T-cell (primary cell): ENCODE data around the gene BCAS3. TPM values are rescaled to one million over a fixed set of nuclear protein-coding genes. Genes with fewer than 3 reads are reported as not detected.

Experiments used
- ATAC-seq, 4 experiments: fragments of 200-7000 bp in 3 of 4; fragments of 150-1000 bp in 1 of 4; cut with Tn5 transposase; replicated peaks in 1 of 4; 1 replicate in 3 of 4; 2 replicates in 1 of 4; pipeline ENCODE4 v1.10.0; 2021; ENCODE audit warnings: moderate library complexity in 3 of 4, mild to moderate bottlenecking in 2 of 4, moderate number of reproducible peaks in 1 of 4
- CTCF ChIA-PET, 2 donors: fragments of 300-600 bp; sonication (Branson Sonifier 250); formaldehyde crosslinking; loops; one replicate each; lab custom pipeline; 2022; ENCODE audit warnings: antibody characterized with exemption in 2 of 2; lab: Charles Lee
- POLR2A ChIA-PET, 2 donors: fragments of 300-600 bp; sonication (Branson Sonifier 250); formaldehyde crosslinking; loops; one replicate each; lab custom pipeline; 2022; ENCODE audit warnings: antibody characterized with exemption in 2 of 2; lab: Charles Lee
- DNase-seq, 35 experiments: peaks; one replicate each; pipeline versions ENCODE4 v3.0.0 to v3.0.0-alpha.2; 2013 to 2023
- H3K27ac ChIP-seq: one replicate; pipeline ENCODE4 v1.5.1; 2013; ENCODE audit warnings: low read length
- H3K27me3 ChIP-seq, 2 experiments: replicated peaks in 1 of 2; 1 replicate in 1 of 2; 2 replicates in 1 of 2; pipeline versions ENCODE4 v1.6.1 to v1.7.0; 2013; ENCODE audit warnings: low read length in 1 of 2, mixed read lengths in 1 of 2; ENCODE audit not compliant: control insufficient read depth in 2 of 2, insufficient read depth in 2 of 2; ENCODE audit errors: extremely low read depth in 1 of 2
- H3K36me3 ChIP-seq, 2 donors: 1 replicate in 1 of 2; 2 replicates in 1 of 2; pipeline versions ENCODE4 v1.6.1 to v1.7.0; 2013; ENCODE audit warnings: low read length in 1 of 2; ENCODE audit not compliant: control insufficient read depth in 2 of 2, insufficient read depth in 1 of 2; ENCODE audit errors: extremely low read depth in 1 of 2
- H3K4me1 ChIP-seq, 2 experiments: 1 replicate in 1 of 2; 2 replicates in 1 of 2; pipeline versions ENCODE4 v1.6.1 to v1.7.0; 2013; ENCODE audit warnings: low read length in 2 of 2, mixed read lengths in 1 of 2; ENCODE audit not compliant: insufficient read depth in 2 of 2, control insufficient read depth in 1 of 2; ENCODE audit errors: extremely low read depth in 1 of 2
- H3K4me3 ChIP-seq, 2 donors: 1 replicate in 1 of 2; 2 replicates in 1 of 2; pipeline versions ENCODE4 v1.5.1 to v1.7.0; 2013; ENCODE audit warnings: mild to moderate bottlenecking in 2 of 2, low read length in 1 of 2, moderate library complexity in 1 of 2; ENCODE audit not compliant: control insufficient read depth in 1 of 2; ENCODE audit errors: extremely low read depth in 1 of 2
- H3K9me3 ChIP-seq: 2 replicates; pipeline ENCODE4 v1.7.0; 2013
- H3K27ac Mint-ChIP-seq, 2 donors: one replicate each; pipeline ENCODE4 v1.8.0; 2020 to 2021; ENCODE audit warnings: mild to moderate bottlenecking in 2 of 2, mixed read lengths in 2 of 2
- H3K27me3 Mint-ChIP-seq, 2 donors: one replicate each; pipeline ENCODE4 v1.8.0; 2021 to 2022; ENCODE audit warnings: mixed read lengths in 2 of 2
- H3K36me3 Mint-ChIP-seq: one replicate; pipeline ENCODE4 v1.8.0; 2021; ENCODE audit warnings: mixed read lengths
- H3K4me1 Mint-ChIP-seq, 3 donors: one replicate each; pipeline ENCODE4 v1.8.0; 2020 to 2022; ENCODE audit warnings: mixed read lengths in 3 of 3, mild to moderate bottlenecking in 1 of 3
- H3K4me3 Mint-ChIP-seq, 3 donors: one replicate each; pipeline ENCODE4 v1.8.0; 2020 to 2022; ENCODE audit warnings: mild to moderate bottlenecking in 3 of 3, mixed read lengths in 3 of 3, moderate library complexity in 3 of 3
- H3K9me3 Mint-ChIP-seq, 3 donors: one replicate each; pipeline ENCODE4 v1.8.0; 2020 to 2022; ENCODE audit warnings: mixed read lengths in 3 of 3
- WGBS: methylation state at CpG from one replicate; pipeline ENCODE4 v1.1.5; 2013; ENCODE audit warnings: missing lambda C conversion rate; ENCODE audit not compliant: insufficient coverage; 5-methylcytosine and 5-hydroxymethylcytosine counted together
- total RNA-seq, 35 experiments: library from RNA in 6 of 35; stranded (reverse) in 6 of 35; fragments of 120-200 nt in 1 of 35; gene quantifications; one replicate each; pipeline versions ENCODE4 v1.2.1 to v1.2.4 and lab custom pipeline; 2013 to 2026

The BCAS3 gene
- total RNA-seq, 5 donors from 2014 or later (not counting 1 experiment from before 2014, with no cell fraction given), result 33.8 to 57.8 (median 38.1) TPM

- no peak for DNase-seq
- ChIA-PET POLR2A (no interaction called here), CTCF (no interaction called here)
- H3K4me3 ChIP-seq, result no peak overlapping the region
- H3K27me3 ChIP-seq, result peaks cover 0 to 4% of the 10 kb centered on the region in 2 experiments
- no peak overlapping the region for H3K27ac ChIP-seq
- H3K9me3 Mint-ChIP-seq, result no peaks in the 10 kb centered on the region
- no peaks in the 10 kb centered on the region for H3K27me3 Mint-ChIP-seq
- H3K36me3 ChIP-seq, result no peaks in the 10 kb centered on the region
- no peak overlapping the region for H3K4me3 Mint-ChIP-seq
- no peaks in the 10 kb centered on the region for H3K4me1 ChIP-seq
- WGBS, result 85% methylated on average over 7 of the region's 15 CpGs
- peaks cover 13% of the 10 kb centered on the region for H3K36me3 Mint-ChIP-seq
- ATAC-seq, result no peak
- no peaks in the 10 kb centered on the region for H3K9me3 ChIP-seq
- H3K27ac Mint-ChIP-seq, result no peak overlapping the region
- H3K4me1 Mint-ChIP-seq, result no peaks in the 10 kb centered on the region
Measured at GRCh38 chr17:61312406-61313295, 635.0 kb downstream of the BCAS3 start.

DNA sequence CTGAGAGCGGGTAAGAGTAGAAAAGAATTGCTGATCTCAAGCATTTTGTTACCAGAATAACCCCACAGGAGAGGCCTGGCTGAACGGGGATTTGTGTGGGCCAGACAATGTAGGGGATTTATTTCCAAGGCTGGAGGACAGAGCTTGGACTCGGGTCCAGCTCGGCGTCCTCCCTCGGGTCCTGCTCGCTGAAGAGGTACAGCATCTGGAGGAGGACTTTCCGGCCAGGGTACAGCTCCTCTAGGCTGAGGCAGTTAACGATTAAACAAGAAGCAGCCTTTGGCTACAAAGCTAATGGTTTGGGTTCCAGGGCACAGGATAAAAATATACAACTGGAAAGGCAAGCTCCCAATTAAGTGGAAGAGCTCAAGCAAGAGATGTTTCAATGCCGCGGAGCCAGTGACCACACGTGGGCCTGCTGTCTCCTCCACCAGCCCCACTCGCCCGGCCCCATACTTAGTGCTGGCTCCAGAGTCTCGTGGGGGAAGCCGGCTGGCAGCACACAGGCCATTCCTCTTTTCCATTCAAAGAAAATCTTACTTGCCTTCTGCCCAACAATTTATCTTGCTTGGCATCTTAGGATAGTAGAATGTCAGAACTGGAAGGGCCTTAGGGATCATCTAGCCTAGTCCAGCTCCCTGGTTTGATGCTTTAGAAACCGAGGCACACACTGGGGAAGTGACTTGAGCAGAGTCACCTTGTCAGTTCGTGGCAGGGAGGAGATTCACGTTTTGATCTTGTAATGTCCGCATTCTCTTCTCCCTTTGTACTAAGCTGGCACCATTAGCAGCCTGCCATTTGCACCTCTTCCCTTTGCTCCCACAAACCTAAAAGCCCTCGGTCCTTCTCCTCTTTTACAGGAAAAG is 636.0 kb downstream of the BCAS3 start:
- no peaks in the 10 kb centered on the region for H3K4me1 ChIP-seq
- H3K4me3 ChIP-seq, result no peak overlapping the region
- no peak overlapping the region for H3K27ac ChIP-seq
- ChIA-PET CTCF (no interaction called here), POLR2A (no interaction called here)
- no peaks in the 10 kb centered on the region for H3K36me3 ChIP-seq
- ATAC-seq, result no peak
- peaks cover 13% of the 10 kb centered on the region for H3K36me3 Mint-ChIP-seq
- H3K27me3 Mint-ChIP-seq, result no peaks in the 10 kb centered on the region
- no peak overlapping the region for H3K27ac Mint-ChIP-seq
- H3K9me3 Mint-ChIP-seq, result no peaks in the 10 kb centered on the region
- no peaks in the 10 kb centered on the region for H3K9me3 ChIP-seq
- WGBS, result 91% methylated on average over 14 of the region's 21 CpGs
- no peaks in the 10 kb centered on the region for H3K4me1 Mint-ChIP-seq
- DNase-seq, result no peak
- peaks cover 0 to 4% of the 10 kb centered on the region in 2 experiments for H3K27me3 ChIP-seq
- no peak overlapping the region for H3K4me3 Mint-ChIP-seq

- Mint-ChIP-seq H3K4me3 (no peak overlapping the region), H3K4me1 (no peaks in the 10 kb centered on the region), H3K27me3 (no peaks in the 10 kb centered on the region), H3K9me3 (no peaks in the 10 kb centered on the region), H3K27ac (no peak overlapping the region), H3K36me3 (peaks cover 13% of the 10 kb centered on the region)
- H3K4me3 ChIP-seq, result no peak overlapping the region
- no peak for ATAC-seq
- ChIA-PET POLR2A (no interaction called here), CTCF (no interaction called here)
- no peak for DNase-seq
- peaks cover 0 to 4% of the 10 kb centered on the region in 2 experiments for H3K27me3 ChIP-seq
- H3K4me1 ChIP-seq, result no peaks in the 10 kb centered on the region
- no peak overlapping the region for H3K27ac ChIP-seq
- H3K36me3 ChIP-seq, result no peaks in the 10 kb centered on the region
- 97% methylated on average over 5 of the region's 8 CpGs for WGBS
- H3K9me3 ChIP-seq, result no peaks in the 10 kb centered on the region
Measured at GRCh38 chr17:61314368-61315078, 636.9 kb downstream of the BCAS3 start.

- Mint-ChIP-seq H3K4me1 (no peaks in the 10 kb centered on the region), H3K27me3 (no peaks in the 10 kb centered on the region), H3K9me3 (no peaks in the 10 kb centered on the region), H3K4me3 (no peak overlapping the region), H3K27ac (no peak overlapping the region), H3K36me3 (peaks cover 16% of the 10 kb centered on the region)
- Histone ChIP-seq H3K27ac (no peak overlapping the region), H3K27me3 (peaks cover 0 to 4% of the 10 kb centered on the region in 2 experiments), H3K4me3 (no peak overlapping the region), H3K36me3 (no peaks in the 10 kb centered on the region), H3K9me3 (no peaks in the 10 kb centered on the region), H3K4me1 (no peaks in the 10 kb centered on the region)
- CTCF ChIA-PET, result no interaction called here
- WGBS, result 80% methylated on average over 1 of the region's 6 CpGs
- POLR2A ChIA-PET, result no interaction called here
- no peak for DNase-seq
- no peak for ATAC-seq
Measured at GRCh38 chr17:61316633-61317032, 639.0 kb downstream of the BCAS3 start.

DNA sequence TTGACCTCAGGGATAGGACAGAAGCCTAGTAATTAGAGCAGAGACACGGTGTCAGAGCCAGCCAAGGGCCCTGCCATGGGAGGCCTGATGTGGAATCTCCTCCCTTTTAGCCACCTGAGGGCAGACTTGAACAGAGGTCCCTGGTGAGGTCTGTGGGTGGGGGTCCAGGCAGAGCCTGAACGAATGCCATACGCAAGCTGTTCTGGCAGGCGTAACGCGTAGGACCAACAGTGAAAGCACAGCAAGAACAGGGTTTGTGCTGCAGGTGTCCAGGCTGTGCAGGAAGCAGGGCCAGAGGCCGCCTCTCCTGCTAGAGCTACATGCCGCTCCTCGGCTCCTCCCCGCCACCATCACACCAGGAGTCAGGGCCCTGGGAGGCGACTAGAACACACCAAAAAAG is 640.1 kb downstream of the BCAS3 start:
- Mint-ChIP-seq H3K27ac (no peak overlapping the region), H3K27me3 (no peaks in the 10 kb centered on the region), H3K36me3 (peaks cover 13% of the 10 kb centered on the region), H3K9me3 (no peaks in the 10 kb centered on the region), H3K4me1 (peaks cover 0 to 5% (median 0%) of the 10 kb centered on the region in 3 donors), H3K4me3 (no peak overlapping the region)
- no peak for ATAC-seq
- H3K27me3 ChIP-seq, result peaks cover 0 to 4% of the 10 kb centered on the region in 2 experiments
- H3K4me1 ChIP-seq, result no peaks in the 10 kb centered on the region
- CTCF ChIA-PET, result no interaction called here
- WGBS, result 93% methylated on average over 11 of the region's 11 CpGs
- H3K4me3 ChIP-seq, result no peak overlapping the region
- POLR2A ChIA-PET, result no interaction called here
- no peaks in the 10 kb centered on the region for H3K36me3 ChIP-seq
- no peak for DNase-seq
- no peak overlapping the region for H3K27ac ChIP-seq
- H3K9me3 ChIP-seq, result no peaks in the 10 kb centered on the region

- H3K9me3 ChIP-seq, result no peaks in the 10 kb centered on the region
- no peak overlapping the region for H3K4me3 ChIP-seq
- CTCF ChIA-PET, result no interaction called here
- Mint-ChIP-seq H3K27me3 (no peaks in the 10 kb centered on the region), H3K4me3 (no peak overlapping the region), H3K36me3 (peaks cover 8% of the 10 kb centered on the region), H3K27ac (no peak overlapping the region), H3K4me1 (peaks cover 0 to 6% (median 0%) of the 10 kb centered on the region in 3 donors), H3K9me3 (no peaks in the 10 kb centered on the region)
- H3K27me3 ChIP-seq, result peaks cover 0 to 4% of the 10 kb centered on the region in 2 experiments
- DNase-seq, result no peak
- H3K27ac ChIP-seq, result no peak overlapping the region
- WGBS, result 91% methylated on average over 5 of the region's 5 CpGs
- H3K4me1 ChIP-seq, result no peaks in the 10 kb centered on the region
- ATAC-seq, result no peak
- H3K36me3 ChIP-seq, result no peaks in the 10 kb centered on the region
- POLR2A ChIA-PET, result no interaction called here
Measured at GRCh38 chr17:61318684-61319098, 641.0 kb downstream of the BCAS3 start.
